Breast epithelium (tissue), 3 donors: ENCODE results near the gene PNMA8A.

Source experiments
- POLR2A ChIP-seq: fragments of 450-650 bp; IDR thresholded peaks from one replicate; pipeline ENCODE4 v1.6.1; 2016; ENCODE audit warnings: antibody characterized with exemption, mild to moderate bottlenecking, moderate library complexity
- POLR2AphosphoS5 ChIP-seq, 3 donors: sonication (generic); formaldehyde crosslinking; IDR thresholded peaks; one replicate each; pipeline ENCODE4 v1.6.1; 2017; ENCODE audit warnings: antibody characterized with exemption in 3 of 3

DNA sequence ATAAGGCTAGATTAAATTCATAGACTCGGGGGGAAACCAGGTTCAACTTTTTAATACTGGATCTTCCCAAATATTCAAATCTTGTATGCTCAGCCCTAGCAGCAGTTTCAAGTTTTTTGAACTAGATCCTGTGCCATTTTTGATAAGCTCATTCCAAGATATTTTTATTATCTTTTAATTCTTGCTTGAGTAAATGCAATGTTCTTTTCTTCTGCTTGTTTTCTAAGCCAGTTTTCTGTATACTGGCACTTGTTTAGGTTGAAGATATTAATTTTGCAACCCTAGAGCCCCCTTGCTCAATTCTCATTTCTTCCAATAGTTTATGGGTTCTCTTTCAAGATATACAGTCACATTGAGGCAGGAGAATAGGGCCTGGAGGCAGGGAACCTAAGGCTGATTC, 29.5 kb downstream of the PNMA8A start:
- TF ChIP-seq POLR2A: no peak
- TF ChIP-seq POLR2AphosphoS5 (IDR thresholded peaks at IDR 0.05): no peak
